Body of pancreas (tissue), 4 donors: ENCODE data around the gene SLC38A9.

Experiments
- POLR2A ChIP-seq, 3 donors: fragments of 450-650 bp; IDR thresholded peaks; one replicate each; pipeline ENCODE4 v1.6.1; 2016; ENCODE audit warnings: antibody characterized with exemption in 3 of 3, mild to moderate bottlenecking in 2 of 3
- TF ChIP-seq, protein P1 (sequence below), 7 experiments: fragments of 450-650 bp in 4 of 7; fragments of 200-600 bp in 3 of 7; sonication (generic) in 3 of 7; IDR thresholded peaks; one replicate each; pipeline ENCODE4 v1.5.1; 2016 to 2019; ENCODE audit warnings: antibody characterized with exemption in 7 of 7

DNA sequence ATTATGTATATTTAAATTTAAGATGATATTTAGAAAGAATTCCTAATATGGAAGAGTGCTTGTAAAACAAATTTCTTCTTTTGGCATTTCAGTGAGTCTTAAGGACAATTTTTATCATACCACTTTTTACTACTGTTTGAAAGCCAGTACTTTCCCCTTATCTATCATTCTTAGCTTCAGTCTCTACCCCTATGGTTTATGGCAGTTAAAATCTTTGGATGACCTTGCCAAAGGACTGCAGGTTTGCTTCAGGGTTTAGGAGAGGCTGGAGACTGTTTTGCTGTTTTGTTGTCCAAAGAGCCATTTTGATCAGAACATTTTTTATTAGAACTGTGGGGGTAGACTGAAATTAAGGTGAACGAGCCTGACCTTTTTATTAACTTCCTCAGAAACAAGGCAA lies 30.8 kb downstream of the SLC38A9 start:
- TF ChIP-seq, protein P1, sequence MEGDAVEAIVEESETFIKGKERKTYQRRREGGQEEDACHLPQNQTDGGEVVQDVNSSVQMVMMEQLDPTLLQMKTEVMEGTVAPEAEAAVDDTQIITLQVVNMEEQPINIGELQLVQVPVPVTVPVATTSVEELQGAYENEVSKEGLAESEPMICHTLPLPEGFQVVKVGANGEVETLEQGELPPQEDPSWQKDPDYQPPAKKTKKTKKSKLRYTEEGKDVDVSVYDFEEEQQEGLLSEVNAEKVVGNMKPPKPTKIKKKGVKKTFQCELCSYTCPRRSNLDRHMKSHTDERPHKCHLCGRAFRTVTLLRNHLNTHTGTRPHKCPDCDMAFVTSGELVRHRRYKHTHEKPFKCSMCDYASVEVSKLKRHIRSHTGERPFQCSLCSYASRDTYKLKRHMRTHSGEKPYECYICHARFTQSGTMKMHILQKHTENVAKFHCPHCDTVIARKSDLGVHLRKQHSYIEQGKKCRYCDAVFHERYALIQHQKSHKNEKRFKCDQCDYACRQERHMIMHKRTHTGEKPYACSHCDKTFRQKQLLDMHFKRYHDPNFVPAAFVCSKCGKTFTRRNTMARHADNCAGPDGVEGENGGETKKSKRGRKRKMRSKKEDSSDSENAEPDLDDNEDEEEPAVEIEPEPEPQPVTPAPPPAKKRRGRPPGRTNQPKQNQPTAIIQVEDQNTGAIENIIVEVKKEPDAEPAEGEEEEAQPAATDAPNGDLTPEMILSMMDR (IDR thresholded peaks at IDR 0.05): no peak
- no peak for TF ChIP-seq POLR2A (IDR thresholded peaks at IDR 0.05)
